NCI-H1694 treated with DMSO at 0.1 percent for 48 hours (cell line): Measurements from ENCODE around the gene FDXR.
A peak's percentile ranks its signal among the peaks of the same experiment; 100 is the strongest.

Experiments used
- DNase-seq: peaks from one replicate; lab custom pipeline; 2025; lab: John Stamatoyannopoulos, UW

Gene FDXR

DNA sequence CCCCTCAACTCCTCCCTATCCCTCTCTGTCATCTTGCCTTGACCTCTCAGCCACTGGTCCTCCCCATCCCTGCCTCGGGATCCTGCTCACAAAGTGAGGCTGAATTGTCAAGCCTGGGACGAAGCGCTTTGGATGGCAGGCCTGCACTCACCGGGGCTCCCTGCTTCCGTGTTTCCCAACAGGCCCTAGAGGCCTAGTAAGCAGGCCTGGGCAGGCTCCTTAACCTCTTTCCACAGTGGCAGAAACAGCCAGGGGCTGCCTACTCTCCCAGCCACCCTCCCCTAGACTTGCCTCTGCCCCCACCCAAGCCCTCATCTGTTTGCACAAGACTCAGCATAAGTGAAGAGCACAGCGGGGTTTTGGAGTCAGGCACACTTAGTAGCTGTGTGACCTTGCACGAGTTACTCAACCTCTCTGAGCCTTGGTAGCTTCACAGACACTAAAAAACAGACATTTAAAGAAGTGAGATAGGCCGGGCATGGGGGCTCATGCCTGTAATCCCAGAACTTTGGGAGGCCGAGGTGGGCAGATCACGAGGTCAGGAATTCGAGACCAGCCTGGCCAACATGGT, 25.7 kb upstream of the FDXR start:
- DNase-seq: no peak

DNA sequence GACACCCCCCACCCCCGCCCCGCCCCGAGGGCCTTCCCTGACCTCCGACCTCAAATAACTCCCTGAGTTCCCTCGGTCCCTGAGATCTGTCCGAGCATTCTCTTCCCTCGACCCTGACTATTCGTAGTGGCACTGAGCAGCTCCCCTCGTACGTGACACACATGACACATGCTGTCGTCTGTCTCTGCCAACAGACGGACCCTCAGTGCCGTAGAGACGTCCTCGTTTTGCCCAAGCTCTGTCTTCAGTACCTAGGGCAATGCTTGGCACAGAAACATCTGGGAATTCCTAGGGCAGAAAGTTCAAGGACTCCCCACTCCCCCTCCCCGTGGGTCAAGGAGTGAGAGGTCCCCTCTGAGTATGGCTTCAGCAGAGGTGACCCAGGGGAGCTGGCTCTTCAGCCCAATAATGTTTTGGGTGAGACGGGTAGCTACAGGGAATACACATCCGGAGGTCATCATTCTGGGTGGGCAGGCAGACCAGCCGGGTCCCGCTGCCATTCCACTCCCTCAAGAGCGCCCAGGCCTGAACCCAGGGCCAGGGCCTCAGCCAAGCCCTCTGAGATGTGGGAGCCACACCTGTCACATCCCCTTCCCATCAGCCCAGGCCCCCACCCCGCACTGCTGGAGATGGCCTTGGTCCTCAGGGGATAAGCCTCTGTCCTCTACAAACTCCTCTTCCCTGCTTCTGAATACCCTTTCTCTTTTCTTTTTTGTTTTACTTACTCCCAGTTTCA, 21.3 kb upstream of the FDXR start:
- no peak for DNase-seq

DNA sequence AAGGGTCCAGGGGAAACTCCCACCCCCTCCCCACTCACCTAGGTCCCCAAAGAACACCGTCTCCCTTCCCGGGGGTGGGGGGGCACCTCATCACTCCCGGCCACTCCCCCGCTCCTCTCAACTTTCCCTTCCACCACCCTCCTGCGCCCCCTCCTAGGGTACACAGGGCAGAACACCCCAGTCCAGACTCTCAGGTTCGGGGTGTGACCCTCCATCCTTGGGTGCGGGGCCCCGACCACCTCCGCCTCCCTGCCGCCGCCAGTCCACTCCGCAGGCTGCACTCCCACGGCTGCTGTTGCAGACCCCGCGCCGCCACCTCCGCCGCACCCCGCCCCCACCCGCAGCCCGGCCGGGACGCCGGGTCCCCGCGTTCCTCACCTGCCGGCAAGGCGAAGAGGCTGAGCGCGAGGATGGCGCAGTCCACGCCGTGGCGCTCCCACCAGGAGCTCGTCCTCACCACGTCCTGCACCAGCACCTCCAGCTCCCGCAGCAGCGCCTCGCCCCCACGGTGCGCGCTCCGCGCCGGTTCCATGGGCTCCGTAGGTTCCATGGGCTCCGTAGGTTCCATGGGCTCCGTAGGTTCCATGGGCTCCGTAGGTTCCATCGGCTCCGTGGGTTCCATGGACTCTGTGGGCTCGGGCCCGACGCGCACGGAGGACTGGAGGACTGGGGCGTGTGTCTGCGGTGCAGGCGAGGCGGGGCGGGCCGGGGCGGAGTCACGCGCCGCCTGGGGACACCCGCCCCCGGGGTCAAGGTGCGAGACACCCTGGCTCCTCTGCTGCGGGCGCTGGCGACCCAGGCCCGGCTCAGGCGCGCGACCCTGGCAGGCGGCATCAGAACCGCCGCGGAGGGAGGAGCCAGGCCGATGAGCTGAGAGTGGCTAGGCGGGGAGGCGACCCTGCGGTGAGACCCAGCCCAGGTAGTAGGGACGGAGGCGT, 20.4 kb upstream of the FDXR start, which contains the start of gene FADS6:
FADS6 (minus strand) TSS at position 660 of the 938 bp plus-strand sequence; CDS start at position 622, 38 bp downstream.
- DNase-seq: no peak

DNA sequence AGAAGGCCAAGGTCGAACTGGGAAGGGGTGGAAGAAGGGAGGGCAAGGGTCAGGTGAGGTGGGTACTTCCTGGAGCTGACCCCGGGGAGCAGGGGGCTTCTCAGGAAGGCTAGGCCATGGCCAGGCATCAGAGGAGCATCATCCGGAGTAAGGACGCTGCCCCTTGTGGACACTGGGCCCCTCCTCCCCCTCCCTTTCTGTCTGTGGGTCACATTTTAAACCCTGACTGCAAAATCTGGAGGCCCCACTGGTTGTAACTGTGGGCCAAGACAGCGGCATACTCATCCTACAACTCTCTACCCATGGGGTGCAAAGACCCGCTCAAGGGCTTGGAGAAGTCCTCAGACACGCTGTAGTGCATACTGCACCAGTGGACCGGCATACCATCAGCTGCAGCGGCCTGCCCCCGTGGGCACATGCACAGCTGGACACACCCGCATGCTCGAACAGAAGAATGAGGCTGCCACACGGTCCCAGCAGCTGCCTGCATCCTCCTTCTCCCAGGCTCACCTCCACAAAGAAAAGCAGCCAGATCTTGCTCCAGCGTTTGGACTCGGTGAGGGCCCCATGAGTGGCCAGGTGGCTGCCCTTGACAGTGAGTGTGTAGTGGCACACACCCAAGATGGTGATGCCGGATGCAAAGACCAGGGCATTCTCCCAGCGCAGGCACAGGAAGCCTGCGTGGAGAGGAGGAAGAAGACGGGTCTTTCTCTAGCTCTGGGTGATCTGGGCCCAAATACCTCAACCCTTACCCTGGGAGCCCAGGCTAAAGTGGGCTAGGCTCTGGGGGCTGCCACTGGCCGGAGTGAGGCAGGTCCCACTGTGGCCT, 19.4 kb upstream of the FDXR start:
- DNase-seq: no peak

DNA sequence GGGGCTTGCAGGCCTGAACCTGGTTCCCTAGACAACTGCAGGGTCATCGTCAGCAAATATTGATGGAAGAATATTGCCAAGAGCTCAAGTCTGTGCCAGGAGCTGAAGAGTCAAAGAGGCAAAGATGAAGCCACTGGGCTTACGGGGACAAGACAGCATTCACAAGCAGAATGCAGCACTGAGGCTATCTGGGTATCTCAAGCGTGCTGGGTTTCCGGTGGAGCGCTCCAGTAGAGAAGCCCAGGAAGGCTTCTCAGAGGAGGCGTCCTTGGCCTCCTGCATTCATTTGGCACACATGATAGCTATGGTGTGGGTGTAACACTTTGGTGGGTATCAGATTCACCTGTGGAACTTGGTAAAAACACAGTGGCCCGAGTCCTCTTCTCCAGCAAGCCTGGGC, 17.8 kb upstream of the FDXR start:
- DNase-seq: no peak

DNA sequence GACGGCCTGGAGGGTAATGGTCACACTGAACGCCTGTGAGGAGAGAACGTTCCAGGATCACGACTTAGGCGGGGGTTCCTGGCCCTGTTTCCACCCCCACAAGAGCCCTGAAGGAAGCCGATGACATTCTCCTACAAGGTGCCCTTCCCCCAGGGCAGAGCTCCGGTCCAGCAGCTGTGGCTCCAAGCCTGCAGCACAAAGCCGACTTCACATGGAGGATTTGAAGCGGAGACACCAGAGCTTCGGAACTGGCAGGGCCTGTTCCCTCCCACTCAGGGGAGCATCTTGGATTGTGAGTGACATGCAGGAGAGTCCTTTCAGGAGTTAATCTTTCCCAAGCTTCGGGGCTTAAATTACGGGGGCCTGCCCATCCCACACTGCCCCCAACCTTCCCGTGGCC, 15.7 kb upstream of the FDXR start:
- DNase-seq: no peak

DNA sequence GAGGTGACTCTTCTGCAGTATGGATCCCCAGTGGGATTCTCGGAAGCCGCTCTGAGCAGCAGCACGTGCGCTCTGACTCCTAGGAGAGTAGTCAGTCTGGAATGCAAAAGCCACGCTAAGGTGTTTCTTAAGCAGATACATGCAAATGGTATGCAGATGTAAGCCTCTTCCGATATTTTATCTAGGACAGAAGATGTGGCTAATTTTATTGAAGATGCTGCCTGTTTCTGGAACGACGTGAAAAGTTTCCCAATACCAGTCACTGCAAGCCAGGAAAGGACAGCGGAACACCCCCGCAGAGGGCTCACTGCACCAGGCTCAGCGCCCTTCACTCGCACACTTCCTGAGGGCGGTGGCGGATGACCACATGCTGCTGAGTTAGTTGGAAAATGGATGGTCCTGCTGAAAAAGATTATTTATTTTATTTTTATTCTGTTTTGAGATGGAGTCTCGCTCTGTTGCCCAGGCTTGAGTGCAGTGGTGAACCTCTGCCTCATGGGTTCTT, 10.5 kb upstream of the FDXR start:
- DNase-seq: no peak

DNA sequence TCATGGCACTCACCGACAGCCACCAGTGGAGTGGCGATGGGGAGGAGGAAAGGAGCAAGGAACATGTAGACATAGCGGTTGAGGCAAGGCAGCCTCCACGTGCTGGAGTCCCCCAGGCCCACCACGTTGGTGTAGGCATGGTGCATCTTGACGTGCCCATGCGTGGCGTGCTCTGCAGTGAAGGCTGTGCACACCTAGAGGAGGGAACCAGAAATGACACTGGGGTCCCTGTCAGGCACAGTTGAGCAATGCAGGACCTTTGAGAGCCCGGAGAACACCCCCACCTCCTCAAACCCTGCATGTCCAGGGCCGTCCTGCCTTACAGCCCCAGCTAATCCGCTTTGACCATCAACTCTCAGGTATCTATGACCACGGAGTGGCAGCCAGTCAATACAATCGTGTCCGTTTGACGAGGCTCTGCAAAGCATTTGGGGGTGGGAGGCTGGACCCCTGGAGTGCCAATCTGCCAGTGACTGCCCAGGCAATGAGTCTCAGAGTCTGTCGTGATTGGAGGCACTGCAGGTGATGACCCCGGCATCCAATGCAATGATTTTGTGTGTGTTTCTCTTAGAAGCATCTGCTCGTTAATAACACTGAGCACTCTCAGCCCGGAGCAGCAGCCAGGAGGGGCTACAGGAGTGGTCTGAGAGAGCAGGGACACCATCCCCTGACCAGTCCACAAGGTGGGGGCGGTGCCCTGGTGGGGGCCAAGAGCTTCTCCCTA, 9.9 kb upstream of the FDXR start:
- DNase-seq: no peak

DNA sequence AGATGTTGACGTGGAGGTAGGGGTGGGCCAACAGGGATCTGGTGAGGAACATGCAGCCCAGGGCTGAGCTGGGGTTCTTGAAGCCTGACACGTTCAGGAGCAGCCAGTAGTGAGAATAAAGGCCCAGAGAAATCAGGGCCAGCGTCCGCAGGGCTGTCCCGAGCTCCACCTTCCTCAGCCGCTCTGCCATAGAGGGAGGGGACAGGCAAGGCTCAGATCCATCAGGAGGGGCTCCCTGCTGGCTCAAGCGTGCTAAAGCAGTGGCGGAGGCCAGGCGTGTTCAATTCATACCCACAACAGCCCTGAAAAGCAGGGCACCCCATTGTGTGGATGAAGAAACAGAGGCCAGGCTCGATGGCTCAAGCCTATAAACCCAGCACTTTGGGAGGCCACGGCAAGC, 8.3 kb upstream of the FDXR start:
- no peak for DNase-seq

DNA sequence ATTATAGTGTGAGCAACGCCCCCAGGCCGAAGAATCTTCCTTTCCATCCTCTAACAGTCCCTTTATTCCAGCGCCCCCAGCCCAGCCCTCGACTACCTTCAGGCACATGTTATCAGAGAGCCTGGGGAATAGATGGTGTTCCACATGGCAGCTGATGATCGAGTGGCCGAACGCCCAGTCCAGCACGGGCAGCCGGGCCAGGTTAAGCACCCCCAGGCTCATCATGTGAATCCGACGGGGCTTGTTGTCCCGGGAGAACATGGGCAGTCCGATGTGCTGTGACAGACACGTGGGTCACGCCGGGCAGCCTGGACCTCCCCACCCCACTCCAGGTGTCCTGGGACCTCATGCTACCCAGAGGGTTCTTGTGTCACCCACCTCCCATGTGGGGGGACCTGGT, 6.5 kb upstream of the FDXR start:
- no peak for DNase-seq

DNA sequence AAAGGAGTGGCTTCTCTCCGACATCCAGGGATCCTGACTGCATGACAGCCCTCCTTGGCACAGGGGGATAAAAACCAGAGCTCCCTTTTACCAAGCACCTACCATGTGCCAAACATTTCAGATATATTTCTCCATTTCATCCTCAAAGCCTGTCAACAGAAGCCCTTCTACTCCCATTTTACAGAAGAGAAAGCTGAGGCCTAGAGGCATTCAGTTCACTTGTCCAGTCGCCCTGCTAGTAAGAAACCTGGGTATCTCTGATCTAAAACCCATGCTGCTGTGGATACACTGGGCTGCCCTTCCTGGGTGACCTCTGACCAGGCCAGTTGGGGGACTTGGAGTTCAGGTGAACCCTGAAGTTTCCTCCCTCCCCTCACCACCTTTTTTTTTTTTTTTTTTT, 5.9 kb upstream of the FDXR start:
- no peak for DNase-seq

DNA sequence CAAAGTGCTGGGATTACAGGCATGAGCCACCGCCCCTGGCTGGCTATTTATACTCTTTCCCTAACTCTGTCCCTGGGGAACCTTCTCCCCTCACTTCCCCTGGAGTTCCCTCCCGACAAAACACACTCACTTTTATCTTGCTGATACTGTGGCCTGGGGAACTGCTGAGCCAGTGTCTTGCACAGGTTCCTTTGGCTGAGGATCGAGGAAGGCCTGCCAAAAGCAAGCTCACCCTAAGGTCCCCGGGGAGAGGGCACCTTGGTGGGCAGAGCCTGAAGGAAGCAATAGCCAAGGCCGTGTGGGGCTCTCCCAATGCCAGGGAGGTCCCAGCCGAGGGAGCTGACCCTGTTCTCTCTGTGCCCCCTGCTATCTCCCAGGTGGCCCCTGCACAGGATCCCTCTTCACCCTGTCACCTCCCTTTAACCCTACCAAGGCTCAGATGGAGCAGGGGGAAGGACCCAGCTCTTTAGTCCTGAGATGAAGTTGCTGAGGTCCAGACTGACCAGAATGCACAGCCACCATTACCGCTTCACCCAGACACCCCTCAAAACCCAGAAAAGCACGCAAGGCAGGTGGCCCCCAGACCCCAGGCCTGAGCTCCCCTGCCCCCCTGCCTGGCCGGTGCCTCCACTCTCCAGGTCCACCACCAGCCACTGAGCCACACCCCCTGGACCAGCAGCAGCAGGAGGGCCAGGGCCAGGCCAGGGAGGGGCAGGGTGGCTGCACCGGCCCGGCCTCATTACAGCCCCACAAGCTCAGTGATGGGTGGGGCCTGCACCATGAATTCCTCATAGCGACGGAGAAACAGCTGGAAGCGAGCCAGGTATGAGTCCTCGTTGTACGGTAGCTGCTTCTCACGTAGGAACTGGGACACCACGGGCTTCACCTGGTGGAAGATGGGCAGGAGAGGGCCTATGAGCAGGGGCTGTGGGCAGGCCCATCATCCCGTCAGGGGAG, 5.1 kb upstream of the FDXR start:
- DNase-seq: no peak

DNA sequence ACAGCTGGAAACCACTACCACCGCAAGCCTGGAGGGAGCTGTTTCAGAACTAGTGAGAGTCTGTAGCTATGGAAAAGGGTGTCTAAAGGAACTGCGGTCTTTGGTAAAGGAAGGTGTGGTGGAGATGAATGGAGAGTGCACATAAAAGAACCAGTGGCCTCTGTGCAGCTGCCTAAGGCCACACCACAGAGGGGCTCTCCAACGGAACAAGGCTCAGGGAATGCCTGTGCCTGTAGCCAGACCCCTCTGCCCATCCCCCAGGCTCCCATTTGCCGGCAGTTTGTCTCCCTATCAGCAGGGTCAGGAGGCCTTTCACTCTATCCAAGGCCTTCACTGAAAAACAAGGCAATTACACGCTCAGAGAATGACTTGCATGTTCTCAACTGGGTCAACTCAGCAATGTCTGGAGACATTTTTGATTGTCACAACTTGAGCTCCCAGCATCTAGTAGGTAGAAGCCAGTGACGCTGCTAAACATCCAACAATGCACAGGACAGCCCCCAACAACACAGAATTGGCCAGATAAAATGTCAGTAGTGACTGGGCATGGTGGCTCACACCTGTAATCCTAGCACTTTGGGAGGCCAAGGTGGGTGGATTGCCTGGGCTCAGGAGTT, 3.3 kb upstream of the FDXR start:
- no peak for DNase-seq

DNA sequence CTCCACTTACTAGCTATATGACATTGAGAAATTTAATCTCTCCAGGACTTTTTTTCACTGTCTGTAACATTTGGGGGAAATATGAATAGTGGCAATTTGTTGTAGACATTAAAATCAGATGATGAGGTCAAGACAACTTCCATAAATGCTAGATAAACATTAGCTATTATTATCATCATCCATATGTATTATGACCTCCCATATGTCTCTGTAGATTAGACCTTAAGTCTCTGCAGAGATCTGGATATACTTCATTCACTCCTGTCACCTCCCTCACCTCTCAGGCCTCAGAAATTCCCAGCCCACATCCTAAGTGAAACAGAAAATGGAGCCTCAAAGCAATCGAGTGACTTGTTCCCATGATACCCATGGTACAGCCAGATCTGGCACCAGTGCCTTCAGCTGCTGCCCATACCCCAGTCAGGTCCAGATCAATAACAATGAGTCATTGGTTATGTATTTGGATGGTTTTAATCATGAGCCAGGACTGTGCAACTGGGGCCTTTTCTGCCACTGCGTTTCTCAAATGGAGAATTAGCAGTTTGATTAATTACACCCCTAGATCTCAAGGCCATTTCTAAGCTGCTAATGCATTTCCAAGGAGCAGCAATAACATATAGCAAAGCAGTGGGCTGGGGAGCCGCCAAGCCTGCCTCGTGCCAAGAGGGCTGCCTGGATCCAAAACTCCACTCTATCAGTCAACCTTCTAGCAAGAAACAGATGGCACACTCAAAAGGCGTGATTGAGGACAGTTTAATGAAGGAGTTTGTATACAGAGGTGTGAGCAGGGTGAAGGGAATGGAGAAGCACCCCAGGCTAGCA, 2.6 kb upstream of the FDXR start:
- peak; percentile 58 for DNase-seq

DNA sequence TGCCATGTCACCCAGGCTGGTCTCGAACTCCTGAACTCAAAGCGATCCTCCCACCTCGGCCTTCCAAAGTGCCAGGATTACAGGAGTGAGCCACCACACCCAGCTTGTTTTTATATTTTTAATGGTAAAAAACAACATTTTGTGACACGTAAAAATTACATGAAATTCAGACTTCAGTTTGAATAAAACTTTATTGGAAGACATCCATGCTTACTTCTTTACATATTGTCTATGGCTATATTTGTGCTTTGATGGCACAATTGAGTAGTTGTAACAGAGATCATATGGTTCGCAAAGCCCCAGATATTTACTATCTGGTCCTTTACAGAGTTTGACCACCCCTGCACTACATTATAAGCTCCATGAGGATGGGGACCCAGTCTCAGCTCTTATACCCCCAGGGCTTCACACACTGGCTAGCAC, 1.8 kb upstream of the FDXR start:
- no peak for DNase-seq

DNA sequence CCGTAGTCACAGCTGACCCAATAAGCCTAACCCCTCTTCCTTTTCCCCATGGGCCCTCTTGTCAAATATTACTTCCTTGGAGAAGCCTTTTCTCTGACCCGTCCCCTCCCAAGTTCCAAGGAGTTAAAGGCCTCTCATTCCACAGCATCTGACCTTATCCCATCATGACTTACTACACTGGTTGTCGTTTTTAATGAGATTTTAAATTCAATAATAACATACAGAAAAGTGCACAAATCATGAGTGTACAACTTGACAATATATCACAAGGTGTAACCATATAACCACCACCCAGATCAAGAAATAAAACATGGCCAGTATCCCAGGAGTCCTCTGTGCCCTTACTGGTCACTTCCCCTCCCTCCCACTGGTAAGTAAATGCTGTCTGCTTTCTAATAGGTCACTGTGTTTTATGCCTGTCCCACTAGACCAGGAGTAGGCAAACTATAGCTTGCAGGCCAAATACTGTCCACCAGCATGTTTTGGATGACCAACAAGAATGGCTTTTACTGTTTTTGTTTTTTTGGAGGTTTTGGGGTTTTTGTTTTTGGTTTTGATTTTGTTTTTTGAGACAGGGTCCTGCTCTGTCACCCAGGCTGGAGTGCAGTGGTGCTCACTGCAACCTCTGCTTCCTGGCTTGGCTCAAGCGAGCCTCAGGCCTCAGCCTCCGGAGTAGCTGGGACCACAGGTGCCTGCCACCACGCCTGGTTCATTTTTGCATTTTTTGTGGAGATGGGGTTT, 1.2 kb upstream of the FDXR start:
- DNase-seq: no peak

DNA sequence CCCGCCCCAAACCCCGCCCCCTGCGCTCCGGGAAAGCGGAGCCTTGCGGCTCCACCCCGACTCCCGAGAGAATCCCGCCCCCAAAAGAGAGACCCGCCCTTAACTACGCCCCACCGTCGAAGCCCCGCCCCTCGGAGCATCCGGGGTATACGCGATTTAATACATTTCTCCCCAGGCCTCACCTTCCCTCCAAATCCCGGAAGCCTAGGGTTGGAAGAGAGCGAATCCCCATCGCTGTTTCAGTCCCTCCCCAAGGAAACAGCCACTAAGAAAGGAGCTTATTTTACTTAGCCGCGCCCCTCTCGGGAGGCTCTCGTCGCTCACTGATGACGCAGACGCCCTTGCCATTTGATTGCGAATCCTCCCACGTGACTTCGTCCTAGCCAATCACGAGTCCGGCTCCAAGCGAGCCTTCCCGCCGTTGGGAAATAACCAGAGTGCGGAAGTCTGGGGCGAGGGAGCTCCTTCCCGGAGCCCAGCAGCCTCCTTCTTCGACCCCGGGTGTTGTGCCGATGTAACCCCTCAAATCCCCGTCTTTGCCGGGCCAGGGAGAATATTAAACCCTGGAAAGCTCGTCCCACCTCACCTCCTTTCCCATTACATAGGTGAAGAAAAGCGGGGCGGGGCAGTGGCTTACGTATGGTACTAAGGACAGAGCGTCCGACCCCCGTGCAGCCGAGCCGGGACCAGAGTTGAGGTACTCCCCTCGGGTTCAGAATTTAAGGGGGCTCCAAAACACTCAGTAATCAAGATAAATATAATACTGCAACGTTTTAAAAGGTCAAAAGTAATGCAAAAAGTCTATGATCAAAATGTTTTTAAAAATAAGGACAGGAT, 461 bp upstream of the FDXR start:
- peak; percentile 99 for DNase-seq
